OCI-LY1 (cell line): ENCODE results near the gene ADARB2.

Source experiments
- H2AFZ ChIP-seq: fragments of 200-600 bp; sonication (generic), shearing (Covaris generic); 2 replicates; pipeline ENCODE4 v1.6.0; 2014; ENCODE audit warnings: antibody characterized with exemption, mild to moderate bottlenecking, low read length
- H3F3A ChIP-seq: fragments of 200-600 bp; sonication (generic), shearing (Covaris generic); 2 replicates; pipeline ENCODE4 v1.6.0; 2014; ENCODE audit warnings: mild to moderate bottlenecking, antibody characterized with exemption, low read length, moderate library complexity; ENCODE audit not compliant: insufficient read depth
- H3K27ac ChIP-seq: fragments of 200-600 bp; sonication (generic); 2 replicates; pipeline ENCODE4 v1.5.1; 2014; ENCODE audit warnings: low read length, mixed run types, mild to moderate bottlenecking, low read depth; ENCODE audit not compliant: poor library complexity, severe bottlenecking
- H3K27me3 ChIP-seq: fragments of 200-600 bp; sonication (generic); 2 replicates; pipeline ENCODE4 v1.6.0; 2014; ENCODE audit warnings: antibody characterized with exemption, mild to moderate bottlenecking, low read length, moderate library complexity; ENCODE audit not compliant: insufficient read depth
- H3K36me3 ChIP-seq: fragments of 200-600 bp; sonication (generic); 2 replicates; pipeline ENCODE4 v1.6.1; 2014; ENCODE audit warnings: mild to moderate bottlenecking, antibody characterized with exemption, low read length, moderate library complexity, mixed read lengths; ENCODE audit not compliant: insufficient read depth
- H3K4me1 ChIP-seq: fragments of 200-600 bp; sonication (generic); 2 replicates; pipeline ENCODE4 v1.5.1; 2014; ENCODE audit warnings: mild to moderate bottlenecking, low read length, moderate library complexity; ENCODE audit not compliant: insufficient read depth, severe bottlenecking
- H3K4me2 ChIP-seq: fragments of 200-600 bp; sonication (generic), shearing (Covaris generic); 2 replicates; pipeline ENCODE4 v1.6.1; 2014; ENCODE audit warnings: low read length
- H3K4me3 ChIP-seq: fragments of 200-600 bp; sonication (generic); 2 replicates; pipeline ENCODE4 v1.5.1; 2014; ENCODE audit warnings: low read length, low read depth, mild to moderate bottlenecking, mixed read lengths; ENCODE audit not compliant: poor library complexity, severe bottlenecking
- H3K79me2 ChIP-seq: fragments of 200-600 bp; shearing (Covaris generic); 2 replicates; pipeline ENCODE4 v1.6.1; 2016; ENCODE audit warnings: mixed run types, low read length, mixed read lengths; ENCODE audit not compliant: insufficient read depth
- H3K9ac ChIP-seq: fragments of 200-600 bp; sonication (generic), shearing (Covaris generic); 2 replicates; pipeline ENCODE4 v1.6.1; 2014; ENCODE audit warnings: mild to moderate bottlenecking, low read length, mixed read lengths
- H3K9me2 ChIP-seq: fragments of 200-600 bp; sonication (generic), shearing (Covaris generic); 2 replicates; pipeline ENCODE4 v1.6.1; 2014; ENCODE audit warnings: low read depth, mild to moderate bottlenecking, low read length, mixed read lengths
- H3K9me3 ChIP-seq: fragments of 200-600 bp; shearing (Covaris generic); 2 replicates; pipeline ENCODE4 v1.6.1; 2014; ENCODE audit warnings: low read length, mixed read lengths
- H4K20me1 ChIP-seq: fragments of 200-600 bp; sonication (generic), shearing (Covaris generic); 2 replicates; pipeline ENCODE4 v1.6.0; 2016; ENCODE audit warnings: mild to moderate bottlenecking, low read length; ENCODE audit not compliant: insufficient read depth
- CTCF ChIP-seq: fragments of 200-600 bp; sonication (generic), shearing (Covaris generic); IDR thresholded peaks from 2 replicates; pipeline ENCODE4 v1.5.1; 2017; ENCODE audit warnings: mild to moderate bottlenecking, antibody characterized with exemption, low read length, moderate library complexity, mixed read lengths
- EZH2 ChIP-seq: fragments of 200-600 bp; sonication (generic), shearing (Covaris generic); IDR thresholded peaks from 2 replicates; pipeline ENCODE4 v1.8.0; 2017; ENCODE audit warnings: borderline replicate concordance, mixed run types, mild to moderate bottlenecking, antibody characterized with exemption, low read length, moderate library complexity, mixed read lengths

The ADARB2 gene

GRCh38 chr10:1217237-1217587 is 520.1 kb downstream of the ADARB2 start:
- no peak for TF ChIP-seq CTCF
- no peak for TF ChIP-seq EZH2
- no peaks in the 10 kb centered on the region for H3K4me1 ChIP-seq
- no peaks in the 10 kb centered on the region for H4K20me1 ChIP-seq
- no peaks in the 10 kb centered on the region for H3K9me2 ChIP-seq
- no peak overlapping the region for H3K9ac ChIP-seq
- H3K36me3 ChIP-seq = no peaks in the 10 kb centered on the region
- no peaks in the 10 kb centered on the region; the same call in 1 of the 2 replicates for H3K27me3 ChIP-seq
- no peak overlapping the region for H3K4me3 ChIP-seq
- no peaks in the 10 kb centered on the region for H3F3A ChIP-seq
- no peaks in the 10 kb centered on the region for H3K79me2 ChIP-seq
- H3K9me3 ChIP-seq = no peaks in the 10 kb centered on the region
- no peak overlapping the region for H2AFZ ChIP-seq
- H3K27ac ChIP-seq = no peak overlapping the region
- H3K4me2 ChIP-seq = no peak overlapping the region

GRCh38 chr10:1216574-1217236 is 520.6 kb downstream of the ADARB2 start:
- H3K9ac ChIP-seq = no peak overlapping the region
- H3K4me1 ChIP-seq = no peaks in the 10 kb centered on the region
- TF ChIP-seq CTCF (no peak), EZH2 (no peak)
- no peaks in the 10 kb centered on the region for H4K20me1 ChIP-seq
- H3K4me2 ChIP-seq = no peak overlapping the region
- no peaks in the 10 kb centered on the region for H3K9me2 ChIP-seq
- H3K4me3 ChIP-seq = no peak overlapping the region
- H3K27me3 ChIP-seq = no peaks in the 10 kb centered on the region; the same call in 1 of the 2 replicates
- H3K9me3 ChIP-seq = no peaks in the 10 kb centered on the region
- no peak overlapping the region for H2AFZ ChIP-seq
- no peaks in the 10 kb centered on the region for H3F3A ChIP-seq
- H3K27ac ChIP-seq = no peak overlapping the region
- H3K79me2 ChIP-seq = no peaks in the 10 kb centered on the region
- H3K36me3 ChIP-seq = no peaks in the 10 kb centered on the region

- Histone ChIP-seq H2AFZ (no peak overlapping the region), H3K27me3 (no peaks in the 10 kb centered on the region; the same call in 1 of the 2 replicates), H3K4me2 (no peak overlapping the region), H3K27ac (no peak overlapping the region), H3F3A (no peaks in the 10 kb centered on the region), H3K4me1 (no peaks in the 10 kb centered on the region), H3K4me3 (no peak overlapping the region), H3K9me2 (no peaks in the 10 kb centered on the region), H3K9ac (no peak overlapping the region), H3K79me2 (no peaks in the 10 kb centered on the region), H3K36me3 (no peaks in the 10 kb centered on the region), H3K9me3 (no peaks in the 10 kb centered on the region), H4K20me1 (no peaks in the 10 kb centered on the region)
- TF ChIP-seq EZH2 = no peak
- TF ChIP-seq CTCF = no peak
Observed at GRCh38 chr10:1215862-1216573, 521.3 kb downstream of the ADARB2 start.
